ENCODE data around the gene MYOM3.

- TF ChIP-seq CTCF (IDR thresholded peaks at IDR 0.05) = no peak
- TF ChIP-seq EP300 (IDR thresholded peaks at IDR 0.05) = no peak
- no peak for TF ChIP-seq POLR2AphosphoS5 (IDR thresholded peaks at IDR 0.05)
- TF ChIP-seq POLR2A (IDR thresholded peaks at IDR 0.05) = no peak
Observed at GRCh38 chr1:24098102-24098501, 13.8 kb downstream of the MYOM3 start.
